Left ventricle myocardium inferior (tissue), 1 donor: Measurements from ENCODE around the gene APOL3. TPM values are rescaled to one million over a fixed set of nuclear protein-coding genes. Genes with fewer than 3 reads are reported as not detected.

Experiments used
- DNase-seq: peaks from one replicate; pipeline ENCODE4 v3.0.0-alpha.2; 2020
- H3K27ac ChIP-seq: fragments of 200-600 bp; replicated peaks from 2 replicates; pipeline ENCODE4 v1.8.0; 2021
- H3K27me3 ChIP-seq: fragments of 200-600 bp; 2 replicates; pipeline ENCODE4 v1.8.0; 2021; ENCODE audit warnings: low read depth
- H3K36me3 ChIP-seq: fragments of 200-600 bp; 2 replicates; pipeline ENCODE4 v1.8.0; 2021
- H3K4me1 ChIP-seq: fragments of 200-600 bp; 2 replicates; pipeline ENCODE4 v1.8.0; 2021
- H3K4me3 ChIP-seq: fragments of 200-600 bp; 2 replicates; pipeline ENCODE4 v1.8.0; 2021; ENCODE audit warnings: mild to moderate bottlenecking, moderate library complexity
- H3K9me3 ChIP-seq: fragments of 200-600 bp; replicated peaks from 2 replicates; pipeline ENCODE4 v1.8.0; 2021
- intact Hi-C: fragments of 100-400 bp; cut with micrococcal nuclease; formaldehyde crosslinking; loops from one replicate; pipeline ENCODE4 v1.11.0; 2022
- total RNA-seq: library from RNA; stranded (reverse); fragmentation: NEBNext Ultra II Directional; extraction: Animal tissue kit (Norgen Biotek cat#: 25700); gene quantifications from one replicate; pipeline ENCODE4 v1.2.1, GENCODE V29; 2021
- TF ChIP-seq, protein P1 (sequence below): fragments of 200-600 bp; IDR thresholded peaks from 2 replicates; pipeline ENCODE4 v1.8.0; 2021; ENCODE audit warnings: antibody characterized with exemption, mild to moderate bottlenecking, borderline replicate concordance
- donor health status: DM: no; HTN: yes; CAD: no; lungs with severe emphysema.

APOL3 gene
- total RNA-seq, 1 donor from 2014 or later, result 21.3 TPM

DNA sequence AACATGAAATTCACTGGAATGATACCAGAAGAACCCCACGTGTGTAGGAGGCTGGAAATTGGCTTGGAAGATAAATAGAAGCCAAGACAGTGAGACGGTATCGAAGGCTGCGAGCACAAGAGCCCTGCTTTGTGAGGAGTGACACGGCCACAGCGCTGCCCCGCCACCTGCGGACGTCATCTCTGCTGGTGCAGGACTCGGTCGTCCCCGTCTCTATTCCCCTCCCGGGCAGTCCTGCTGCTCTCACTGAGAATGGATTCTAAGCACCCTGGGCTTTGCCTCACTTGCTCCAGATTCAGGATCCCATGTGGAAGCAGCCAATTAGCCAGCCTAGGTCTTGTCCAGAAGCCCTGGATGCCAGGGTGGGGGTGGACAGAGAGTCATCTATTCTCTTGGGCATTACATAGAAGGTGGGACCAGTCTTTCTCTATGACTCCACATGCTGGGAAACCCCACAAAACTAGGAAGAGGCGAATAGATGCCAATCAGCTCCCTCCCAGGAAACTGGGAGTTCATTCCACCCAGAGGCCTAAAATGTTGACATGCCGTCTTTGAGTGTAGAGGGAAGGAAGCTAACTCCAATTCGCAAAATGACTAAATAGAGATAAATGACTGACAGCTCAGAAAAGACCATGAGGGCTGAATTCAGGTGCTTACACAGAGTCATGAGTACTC lies 25.1 kb downstream of the APOL3 start:
- no peaks in the 10 kb centered on the region for H3K9me3 ChIP-seq
- no peak for DNase-seq
- H3K27me3 ChIP-seq, result peaks cover 7% of the 10 kb centered on the region
- TF ChIP-seq, protein P1, sequence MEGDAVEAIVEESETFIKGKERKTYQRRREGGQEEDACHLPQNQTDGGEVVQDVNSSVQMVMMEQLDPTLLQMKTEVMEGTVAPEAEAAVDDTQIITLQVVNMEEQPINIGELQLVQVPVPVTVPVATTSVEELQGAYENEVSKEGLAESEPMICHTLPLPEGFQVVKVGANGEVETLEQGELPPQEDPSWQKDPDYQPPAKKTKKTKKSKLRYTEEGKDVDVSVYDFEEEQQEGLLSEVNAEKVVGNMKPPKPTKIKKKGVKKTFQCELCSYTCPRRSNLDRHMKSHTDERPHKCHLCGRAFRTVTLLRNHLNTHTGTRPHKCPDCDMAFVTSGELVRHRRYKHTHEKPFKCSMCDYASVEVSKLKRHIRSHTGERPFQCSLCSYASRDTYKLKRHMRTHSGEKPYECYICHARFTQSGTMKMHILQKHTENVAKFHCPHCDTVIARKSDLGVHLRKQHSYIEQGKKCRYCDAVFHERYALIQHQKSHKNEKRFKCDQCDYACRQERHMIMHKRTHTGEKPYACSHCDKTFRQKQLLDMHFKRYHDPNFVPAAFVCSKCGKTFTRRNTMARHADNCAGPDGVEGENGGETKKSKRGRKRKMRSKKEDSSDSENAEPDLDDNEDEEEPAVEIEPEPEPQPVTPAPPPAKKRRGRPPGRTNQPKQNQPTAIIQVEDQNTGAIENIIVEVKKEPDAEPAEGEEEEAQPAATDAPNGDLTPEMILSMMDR, result no peak
- no peak overlapping the region for H3K4me3 ChIP-seq
- no peak overlapping the region for H3K27ac ChIP-seq
- H3K4me1 ChIP-seq, result no peaks in the 10 kb centered on the region
- H3K36me3 ChIP-seq, result peaks cover 5% of the 10 kb centered on the region
- intact Hi-C loops, result no loop called here

DNA sequence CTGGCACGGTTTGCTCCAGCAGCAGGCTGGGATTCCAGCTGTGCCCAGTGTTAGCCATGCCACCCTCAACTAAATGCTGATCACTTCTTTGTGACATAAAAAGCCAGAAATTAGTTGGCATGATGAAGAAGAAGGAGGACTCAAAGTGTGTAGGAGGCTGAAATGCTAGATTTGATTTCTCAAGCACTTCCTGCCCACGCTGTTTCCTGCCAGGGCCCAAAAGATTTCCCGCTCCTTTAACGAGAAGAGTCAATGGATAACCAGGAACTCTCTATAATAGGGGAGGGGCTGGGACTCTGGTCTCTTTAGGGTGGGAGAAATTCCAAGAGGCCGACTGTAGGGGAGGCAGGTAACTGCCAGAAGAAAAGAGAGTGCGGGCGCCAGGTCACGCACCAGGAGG lies 26.4 kb downstream of the APOL3 start:
- intact Hi-C loops, result no loop called here
- no peak overlapping the region for H3K4me3 ChIP-seq
- TF ChIP-seq, protein P1, result no peak

DNA sequence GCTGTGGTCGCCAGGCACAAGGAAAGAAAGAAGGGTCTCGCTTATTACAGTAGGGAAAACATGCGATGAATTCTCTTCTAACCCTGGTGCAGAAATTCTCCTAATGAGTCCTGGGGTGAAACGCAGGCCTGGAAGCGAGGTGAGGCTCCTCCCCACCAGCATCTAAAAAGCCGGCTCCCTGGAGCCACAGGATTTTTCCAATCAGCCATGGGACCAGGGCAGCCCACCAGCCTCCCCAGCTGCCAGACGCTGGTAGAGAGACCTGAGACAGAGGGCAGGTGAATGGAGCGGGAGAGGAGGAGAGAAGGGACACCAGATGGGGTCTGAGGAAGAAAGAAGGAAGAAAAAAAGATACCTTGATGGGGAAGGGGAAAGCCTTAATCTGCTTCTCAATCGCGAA lies 28.6 kb downstream of the APOL3 start:
- no peak overlapping the region for H3K27ac ChIP-seq
- H3K27me3 ChIP-seq, result peaks cover 7% of the 10 kb centered on the region
- no peaks in the 10 kb centered on the region for H3K9me3 ChIP-seq
- no peak overlapping the region for H3K4me3 ChIP-seq
- intact Hi-C loops, result no loop called here
- TF ChIP-seq, protein P1, result no peak
- no peak for DNase-seq
- H3K4me1 ChIP-seq, result no peaks in the 10 kb centered on the region
- H3K36me3 ChIP-seq, result no peaks in the 10 kb centered on the region

More for the DNA sequence above, 26.4 kb downstream of the APOL3 start:
- no peak overlapping the region for H3K27ac ChIP-seq
- H3K27me3 ChIP-seq, result peaks cover 7% of the 10 kb centered on the region
- no peaks in the 10 kb centered on the region for H3K36me3 ChIP-seq
- no peaks in the 10 kb centered on the region for H3K4me1 ChIP-seq
- no peak for DNase-seq
- no peaks in the 10 kb centered on the region for H3K9me3 ChIP-seq

DNA sequence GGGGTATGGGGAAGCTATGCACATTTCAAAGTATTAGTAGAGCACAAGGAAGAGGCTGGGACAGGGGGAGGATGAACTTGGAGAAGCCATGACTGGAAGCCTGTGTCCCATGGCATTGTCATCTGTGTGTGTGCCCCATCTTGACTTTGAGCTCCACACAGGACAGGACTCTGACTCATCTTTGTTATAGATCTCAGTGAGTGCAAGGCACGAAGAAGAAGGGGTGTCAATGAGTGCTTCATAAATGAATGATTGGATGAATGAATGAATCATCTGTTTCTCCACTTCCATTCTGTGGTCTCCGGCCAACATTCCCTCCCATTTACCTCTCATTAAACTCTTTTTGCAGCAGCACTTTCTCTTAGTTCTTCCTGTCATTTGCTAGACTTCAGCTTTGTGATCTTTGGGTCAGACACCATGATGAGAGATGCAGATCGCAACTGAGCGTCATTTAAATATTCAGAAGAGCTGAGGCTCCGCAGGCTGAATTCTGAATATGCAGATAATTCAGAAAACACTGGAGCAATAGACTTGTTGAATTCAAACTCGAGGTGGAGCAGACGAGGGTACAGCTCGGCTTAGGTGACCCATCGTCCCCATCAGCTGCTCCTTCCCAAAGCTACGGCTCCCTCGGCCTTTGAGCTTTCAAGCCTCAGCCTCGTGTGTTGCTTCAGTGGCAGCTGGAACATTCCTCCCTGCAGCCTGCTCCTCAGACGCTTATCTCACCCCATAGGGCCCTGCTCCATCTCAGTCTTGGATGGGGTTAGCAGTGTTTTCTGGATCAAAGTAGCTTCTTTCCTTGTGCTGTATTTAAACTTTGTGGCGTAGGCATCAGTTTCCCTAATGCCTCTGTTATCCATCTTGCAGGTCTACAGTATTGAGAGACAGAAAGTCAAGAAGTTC lies 30.8 kb downstream of the APOL3 start:
- intact Hi-C loops, result no loop called here
- no peaks in the 10 kb centered on the region for H3K9me3 ChIP-seq
- no peak overlapping the region for H3K27ac ChIP-seq
- TF ChIP-seq, protein P1, result no peak
- peaks cover 7% of the 10 kb centered on the region for H3K27me3 ChIP-seq
- DNase-seq, result no peak
- H3K4me1 ChIP-seq, result no peaks in the 10 kb centered on the region
- H3K4me3 ChIP-seq, result no peak overlapping the region
- no peaks in the 10 kb centered on the region for H3K36me3 ChIP-seq

DNA sequence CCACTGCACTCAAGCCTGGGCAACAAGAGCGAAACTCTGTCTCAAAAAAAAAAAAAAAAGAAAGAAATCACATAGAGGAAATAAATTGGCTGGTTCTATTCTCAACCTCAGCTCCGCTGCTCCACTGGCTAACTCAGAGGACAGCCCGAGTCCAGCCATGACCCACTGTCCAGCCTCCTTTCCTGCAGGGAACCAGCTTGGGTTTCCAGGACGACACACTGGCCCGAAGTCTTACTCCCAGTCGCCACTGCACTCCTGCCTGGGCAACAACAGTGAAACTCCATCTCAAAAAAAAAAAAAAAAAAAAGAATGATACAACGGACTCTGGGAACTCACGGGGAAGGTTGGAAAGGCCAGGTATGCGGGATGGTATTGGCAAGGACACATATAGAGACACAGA lies 31.5 kb downstream of the APOL3 start:
- no peak for DNase-seq
- intact Hi-C loops, result no loop called here
- peaks cover 4% of the 10 kb centered on the region for H3K4me1 ChIP-seq
- TF ChIP-seq, protein P1, result no peak
- H3K36me3 ChIP-seq, result no peaks in the 10 kb centered on the region
- no peak overlapping the region for H3K27ac ChIP-seq
- H3K27me3 ChIP-seq, result peaks cover 7% of the 10 kb centered on the region
- H3K4me3 ChIP-seq, result no peak overlapping the region
- H3K9me3 ChIP-seq, result no peaks in the 10 kb centered on the region
